Activated naive CD8-positive, alpha-beta T cell treated with anti-CD3 and anti-CD28 coated beads for 36 hours (primary cell): ENCODE measurements around the gene MARK3. TPM values are rescaled to one million over a fixed set of nuclear protein-coding genes. Genes with fewer than 3 reads are reported as not detected.

Source experiments
- DNase-seq: peaks from one replicate; pipeline ENCODE4 v3.0.0; 2021
- H3K27ac Mint-ChIP-seq: one replicate; pipeline ENCODE4 v1.8.0; 2022; ENCODE audit warnings: mild to moderate bottlenecking, moderate library complexity, mixed read lengths
- H3K27me3 Mint-ChIP-seq: one replicate; pipeline ENCODE4 v1.8.0; 2022; ENCODE audit warnings: mild to moderate bottlenecking, mixed read lengths
- H3K36me3 Mint-ChIP-seq: one replicate; pipeline ENCODE4 v1.8.0; 2021; ENCODE audit warnings: mild to moderate bottlenecking, mixed read lengths
- H3K4me1 Mint-ChIP-seq: one replicate; pipeline ENCODE4 v1.8.0; 2021; ENCODE audit warnings: mixed read lengths
- H3K4me3 Mint-ChIP-seq: one replicate; pipeline ENCODE4 v1.8.0; 2022; ENCODE audit warnings: mild to moderate bottlenecking, moderate library complexity, mixed read lengths
- H3K9me3 Mint-ChIP-seq: one replicate; pipeline ENCODE4 v1.8.0; 2022; ENCODE audit warnings: mixed read lengths
- total RNA-seq, 2 experiments: library from RNA; stranded (reverse); gene quantifications; one replicate each; pipeline ENCODE4 v1.2.3, GENCODE V29; 2021

Gene MARK3
- total RNA-seq, 2 experiments from 2014 or later: 71.0 to 74.3 TPM

DNA sequence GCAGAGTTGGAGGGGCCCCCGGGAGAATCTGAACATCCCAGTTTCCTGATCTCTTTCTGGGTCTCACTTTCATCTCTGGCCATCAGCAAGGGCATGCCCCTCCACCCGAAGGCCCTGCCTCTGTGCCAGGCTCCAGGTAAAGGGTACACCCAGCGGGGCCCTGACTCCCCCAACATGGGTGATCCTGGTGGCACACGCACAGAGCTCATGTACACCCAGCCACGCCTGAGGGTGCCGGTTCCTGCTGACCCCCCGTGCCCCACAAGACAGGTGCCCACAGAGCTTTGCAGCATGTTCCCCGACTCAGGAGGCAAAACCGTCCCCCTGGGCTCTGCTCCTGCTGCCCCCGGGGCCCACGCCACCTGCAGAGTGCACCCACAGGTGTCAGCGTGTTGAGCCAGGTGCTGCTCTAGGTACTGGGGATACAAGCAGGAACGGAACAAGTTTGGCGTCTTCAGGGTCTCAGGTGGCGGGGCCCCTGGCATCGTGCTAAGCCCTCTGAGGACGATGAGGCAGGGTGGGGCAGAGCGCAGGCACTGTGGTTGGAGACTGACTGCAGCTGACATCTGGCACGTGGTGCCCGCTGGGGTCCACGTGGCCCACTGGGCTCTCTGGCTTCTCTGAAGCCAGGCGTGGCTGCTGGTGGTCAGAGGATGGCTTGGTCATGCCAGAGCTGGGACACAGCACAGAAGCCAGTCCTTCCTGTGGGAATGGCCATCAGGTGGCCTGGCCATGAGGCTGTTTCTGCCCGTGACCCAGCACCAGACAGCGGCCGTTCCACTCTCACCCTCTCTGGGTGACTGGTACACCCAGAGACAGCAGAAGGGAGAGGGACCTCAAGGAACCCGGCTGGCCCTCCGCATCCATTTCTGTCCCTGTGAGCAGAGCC is 163.5 kb downstream of the MARK3 start:
- H3K9me3 Mint-ChIP-seq: no peaks in the 10 kb centered on the region
- H3K27me3 Mint-ChIP-seq: no peaks in the 10 kb centered on the region
- no peak overlapping the region for H3K27ac Mint-ChIP-seq
- no peak overlapping the region for H3K4me3 Mint-ChIP-seq
- H3K4me1 Mint-ChIP-seq: no peaks in the 10 kb centered on the region
- no peak for DNase-seq
- H3K36me3 Mint-ChIP-seq: peaks cover 2% of the 10 kb centered on the region

DNA sequence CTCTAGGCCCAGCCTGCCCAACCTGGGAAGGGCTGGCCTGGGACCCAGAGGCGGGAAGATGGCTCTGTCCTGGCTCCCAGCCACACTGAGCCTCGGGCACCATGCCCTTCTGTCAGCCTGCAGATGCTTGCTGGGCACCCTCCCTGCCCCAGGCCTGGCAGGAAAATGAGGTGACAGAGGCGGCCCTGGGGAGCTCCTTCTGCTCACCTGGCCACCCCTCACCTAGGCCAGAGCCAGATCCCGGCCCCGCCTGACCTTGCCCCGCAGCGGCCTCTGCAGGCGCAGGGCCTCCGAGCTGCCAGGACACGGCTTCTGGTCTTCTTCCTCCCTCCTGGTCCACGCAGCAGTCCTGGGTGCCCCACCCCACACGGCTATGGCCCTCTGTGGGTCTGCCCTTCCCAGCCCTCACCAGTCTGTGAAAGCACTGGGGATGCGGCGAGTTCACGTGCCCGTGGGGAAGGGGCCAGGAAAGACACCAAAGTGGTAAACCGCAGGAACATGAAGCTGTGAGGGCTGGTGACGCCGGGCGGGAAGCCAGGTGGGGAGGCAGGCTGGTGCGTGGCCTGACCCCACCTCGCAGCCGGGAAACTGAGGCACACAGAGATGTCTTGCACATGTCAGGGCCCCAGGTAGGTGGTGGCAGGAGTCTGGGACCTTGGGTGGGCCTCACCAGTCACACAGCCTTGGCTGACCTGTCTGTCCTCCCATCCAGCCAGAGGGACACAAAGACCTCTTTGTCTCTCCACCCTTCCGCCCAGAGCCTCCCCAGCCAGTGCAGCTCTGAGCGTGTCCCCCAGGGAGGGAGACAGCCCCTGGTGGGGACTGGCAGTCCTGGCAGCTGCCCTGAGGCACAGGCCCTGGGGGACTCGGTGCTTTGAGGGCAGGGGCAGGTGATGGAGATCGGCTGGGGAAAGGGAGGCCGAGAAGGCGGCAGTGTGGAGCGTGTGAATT is 164.4 kb downstream of the MARK3 start:
- peaks cover 2% of the 10 kb centered on the region for H3K36me3 Mint-ChIP-seq
- H3K9me3 Mint-ChIP-seq: no peaks in the 10 kb centered on the region
- no peak overlapping the region for H3K4me3 Mint-ChIP-seq
- H3K27ac Mint-ChIP-seq: no peak overlapping the region
- no peak for DNase-seq
- no peaks in the 10 kb centered on the region for H3K27me3 Mint-ChIP-seq
- no peaks in the 10 kb centered on the region for H3K4me1 Mint-ChIP-seq

DNA sequence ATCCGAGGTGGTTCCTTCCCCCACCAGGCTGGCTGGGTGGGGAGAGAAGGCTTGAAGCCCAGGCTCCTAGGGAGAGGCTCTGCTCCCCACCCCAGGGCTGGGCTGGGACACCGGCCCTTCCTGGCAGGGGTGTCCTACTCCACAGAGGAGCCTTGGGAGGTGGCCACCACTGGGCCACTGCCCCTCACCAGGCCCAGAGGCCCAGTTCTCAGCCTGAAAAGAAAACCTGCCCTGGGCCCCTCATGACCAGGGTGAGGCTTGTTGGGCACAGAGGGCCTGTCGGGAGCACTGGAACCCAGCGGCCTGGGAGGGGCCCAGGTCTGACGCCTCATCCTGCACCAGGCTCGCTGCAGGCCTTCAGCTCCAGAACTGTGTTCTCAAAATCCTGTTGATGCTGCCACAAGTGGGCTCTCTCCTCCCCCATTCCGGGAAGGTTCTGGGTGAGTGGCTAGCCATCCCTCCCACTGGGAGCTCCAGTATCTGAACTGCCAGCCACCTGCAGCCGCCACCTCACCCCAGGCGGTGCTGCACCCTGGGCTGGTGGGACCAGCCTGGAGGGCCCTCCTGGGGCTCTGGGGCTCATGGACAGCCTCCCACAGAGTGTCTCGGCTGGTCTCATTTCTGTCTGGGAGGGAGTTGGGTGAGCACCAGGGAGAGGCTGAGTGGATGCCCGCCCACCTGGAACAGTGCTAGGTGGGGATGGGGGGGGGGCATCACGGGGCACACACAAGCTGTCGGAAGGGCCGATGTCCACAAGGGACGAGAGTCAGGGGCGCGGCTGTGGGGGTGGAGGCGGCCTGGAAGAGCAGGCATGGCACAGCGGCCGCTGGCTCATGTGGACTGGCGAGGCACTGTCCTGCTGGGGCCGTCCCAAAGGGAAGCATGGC is 165.5 kb downstream of the MARK3 start:
- no peak overlapping the region for H3K4me3 Mint-ChIP-seq
- no peak overlapping the region for H3K27ac Mint-ChIP-seq
- no peaks in the 10 kb centered on the region for H3K27me3 Mint-ChIP-seq
- H3K36me3 Mint-ChIP-seq: peaks cover 2% of the 10 kb centered on the region
- no peak for DNase-seq
- no peaks in the 10 kb centered on the region for H3K9me3 Mint-ChIP-seq
- no peaks in the 10 kb centered on the region for H3K4me1 Mint-ChIP-seq

DNA sequence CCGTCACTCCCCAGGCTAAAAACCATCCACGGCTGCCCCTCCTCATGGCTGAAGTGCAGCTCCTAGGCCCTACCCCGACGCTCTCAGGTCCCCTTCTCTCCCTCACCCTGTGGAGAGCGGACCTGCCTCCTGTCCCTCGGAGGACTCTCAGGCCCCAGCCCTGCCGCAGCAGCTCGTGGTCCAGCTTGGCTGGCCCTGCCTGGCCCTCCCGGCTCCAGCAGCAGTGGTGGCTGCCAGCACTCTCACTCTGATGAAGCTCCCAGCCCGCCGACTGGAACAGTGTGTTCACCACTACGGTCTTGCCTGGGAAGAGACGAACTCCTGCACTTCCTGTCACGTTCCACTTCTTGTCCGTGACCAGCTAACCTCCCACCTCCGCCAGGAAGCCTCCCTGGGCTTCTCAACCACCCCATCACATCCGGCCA is 166.1 kb downstream of the MARK3 start:
- Mint-ChIP-seq H3K4me1 (peaks cover under 1% of the 10 kb centered on the region), H3K4me3 (no peak overlapping the region), H3K27me3 (no peaks in the 10 kb centered on the region), H3K36me3 (peaks cover 2% of the 10 kb centered on the region), H3K9me3 (no peaks in the 10 kb centered on the region), H3K27ac (no peak overlapping the region)
- DNase-seq: no peak

DNA sequence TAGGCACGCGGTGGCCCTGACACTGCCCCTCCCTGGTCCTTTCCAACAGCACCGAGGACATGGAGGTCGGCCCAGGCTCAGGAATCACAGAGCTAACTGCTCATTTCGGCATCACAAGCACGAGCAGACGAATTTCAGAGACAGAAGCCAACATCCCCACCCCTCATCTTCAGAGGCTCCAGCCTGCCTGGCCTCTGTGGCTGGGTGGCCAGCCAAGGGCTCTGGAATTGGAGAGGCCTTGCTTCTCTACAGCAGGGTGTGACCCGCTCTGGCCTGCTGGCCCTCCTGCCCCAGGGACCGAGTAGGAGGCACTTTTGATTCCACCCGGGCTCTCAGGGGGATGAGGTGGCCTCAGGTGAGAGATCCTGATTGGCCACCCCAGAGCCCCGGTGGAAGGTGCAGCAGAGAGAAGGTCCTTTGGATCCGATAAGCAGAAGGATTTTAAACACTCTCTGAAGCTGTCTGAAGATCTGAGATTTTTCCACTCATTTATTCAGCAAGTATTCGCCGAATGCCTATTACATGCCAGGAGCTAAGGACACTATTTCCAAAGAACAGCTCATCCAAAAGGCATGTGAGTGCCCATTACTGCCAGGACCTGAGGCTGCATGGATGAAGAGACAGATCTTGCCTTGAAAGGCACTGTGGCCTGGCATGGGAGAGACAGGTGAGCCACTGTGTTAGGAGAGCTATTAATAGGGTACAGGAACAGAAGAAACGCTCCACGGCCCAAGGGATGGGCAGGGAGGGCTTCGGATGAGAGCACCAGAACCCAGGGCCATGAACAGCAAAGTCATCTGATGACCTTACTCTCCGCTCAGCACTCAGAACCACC is 167.0 kb downstream of the MARK3 start:
- H3K27ac Mint-ChIP-seq: no peak overlapping the region
- no peak overlapping the region for H3K4me3 Mint-ChIP-seq
- no peaks in the 10 kb centered on the region for H3K9me3 Mint-ChIP-seq

DNA sequence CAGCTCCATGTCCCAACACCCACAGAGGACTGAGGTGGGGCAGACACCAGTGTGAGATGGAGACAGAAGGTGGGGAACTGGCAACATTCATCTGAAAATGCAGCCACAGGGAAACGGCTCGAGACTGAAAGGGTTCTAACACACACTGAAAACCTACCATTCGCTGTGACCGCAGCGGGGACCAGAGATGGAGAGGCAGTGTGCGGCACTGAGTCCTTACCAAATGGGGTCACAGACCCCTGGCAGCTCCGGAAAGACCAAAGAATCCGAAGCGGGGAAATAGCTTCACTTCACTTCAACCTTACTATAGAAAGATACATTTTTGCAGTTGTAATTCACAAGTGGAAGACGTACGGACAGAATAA is 167.6 kb downstream of the MARK3 start:
- no peak for DNase-seq
- H3K36me3 Mint-ChIP-seq: peaks cover 2% of the 10 kb centered on the region
- H3K4me1 Mint-ChIP-seq: peaks cover 4% of the 10 kb centered on the region
- no peak overlapping the region for H3K27ac Mint-ChIP-seq
- no peaks in the 10 kb centered on the region for H3K27me3 Mint-ChIP-seq
- H3K9me3 Mint-ChIP-seq: no peaks in the 10 kb centered on the region
- H3K4me3 Mint-ChIP-seq: no peak overlapping the region

More for the DNA sequence above, 167.0 kb downstream of the MARK3 start:
- H3K27me3 Mint-ChIP-seq: no peaks in the 10 kb centered on the region
- DNase-seq: no peak
- peaks cover 2% of the 10 kb centered on the region for H3K36me3 Mint-ChIP-seq
- H3K4me1 Mint-ChIP-seq: peaks cover 2% of the 10 kb centered on the region

Other genes starting within 250 kb of the MARK3 start
- 100 to 1,000 TPM; 409 to 421 TPM for gene EIF5, start 51.2 kb upstream of the MARK3 start, total RNA-seq
- gene CKB, start 137.4 kb downstream of the MARK3 start, total RNA-seq: 1 to 10 TPM; 3.1 to 3.3 TPM
- 10 to 100 TPM; 20.6 to 22.1 TPM for gene TRMT61A, start 143.8 kb downstream of the MARK3 start, total RNA-seq
- gene BAG5, start 177.2 kb downstream of the MARK3 start, total RNA-seq: 10 to 100 TPM; 36.3 to 38.9 TPM
- gene COA8, start 177.5 kb downstream of the MARK3 start, total RNA-seq: 10 to 100 TPM; 42.9 to 44.2 TPM
- gene KLC1, start 243.8 kb downstream of the MARK3 start, total RNA-seq: 10 to 100 TPM; 88.0 to 88.6 TPM